Heart left ventricle (tissue), 13 donors: ENCODE data around the gene TGM2.

Experiments used
- POLR2A ChIP-seq, 2 donors: fragments of 450-650 bp; IDR thresholded peaks; one replicate each; pipeline ENCODE4 v1.6.1; 2017; ENCODE audit warnings: antibody characterized with exemption in 2 of 2, mild to moderate bottlenecking in 2 of 2, moderate library complexity in 2 of 2
- TF ChIP-seq, protein P1 (sequence below), 12 donors: fragments of 200-600 bp; sonication (generic) in 4 of 12; IDR thresholded peaks; one replicate each; pipeline versions ENCODE4 v1.5.0 to v1.8.0; 2018 to 2022; ENCODE audit warnings: antibody characterized with exemption in 12 of 12, mild to moderate bottlenecking in 5 of 12
- donor health status: ischemic (EF 13 %, LVEDD 7.1; RV severe dilation, severe dysfunction).
- donor health status: DM: no; HTN: yes; CAD: no.
- donor health status: DM: no; HTN: no; CAD: no.
- donor health status: ischemic (EF 25% LVEDD 6.9; RV normal size, moderate dysfunction).
- donor health status: ischemic (EF 25% LVEDD 5.7; RV mildly dilated, moderate dysfunction).
- donor health status: ischemic (EF 35%, LVEDD 5.7; RV mildly dilated, moderate dysfunction).
- donor health status: nonischemic (EF 11% LVEDD 7.7; RV severe dilation, severe dysfunction).
- donor health status: DM: yes; HTN: yes; CAD: no.
- donor health status: PGD.
- donor health status: ischemic (EF 29% LVEDD 5.4; RV normal size, mild dysfunction).
- donor health status: nonischemic (EF 23%, LVEDD 6.1; RV moderate dilation, normal function).

DNA sequence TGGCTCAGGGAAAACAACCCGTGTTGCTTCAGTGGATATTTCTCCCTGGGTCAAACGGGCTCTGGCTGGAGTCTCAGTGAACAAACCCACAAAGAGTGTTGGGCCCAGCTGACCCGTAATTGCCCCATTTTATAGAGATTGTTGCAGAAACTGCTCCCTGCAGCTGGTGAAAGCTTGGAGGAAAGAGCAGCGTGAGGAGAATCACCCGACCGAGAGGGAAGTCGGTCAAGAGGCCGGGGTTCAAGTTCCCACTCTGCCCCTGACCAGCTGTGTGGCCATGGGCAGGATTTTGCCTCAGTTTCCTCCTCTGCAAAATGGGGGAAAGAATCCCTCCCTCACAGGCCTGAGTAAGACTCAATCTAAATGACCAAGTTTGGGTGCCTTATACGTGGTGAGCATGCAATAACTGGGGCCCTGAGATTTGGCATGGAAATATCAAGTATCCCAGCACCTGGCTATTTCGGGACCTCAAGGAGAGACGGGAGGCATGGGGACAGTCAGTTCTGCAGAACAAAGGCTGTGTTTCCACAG lies 1.7 kb upstream of the TGM2 start:
- no peak for TF ChIP-seq POLR2A (IDR thresholded peaks at IDR 0.05)
- TF ChIP-seq, protein P1, sequence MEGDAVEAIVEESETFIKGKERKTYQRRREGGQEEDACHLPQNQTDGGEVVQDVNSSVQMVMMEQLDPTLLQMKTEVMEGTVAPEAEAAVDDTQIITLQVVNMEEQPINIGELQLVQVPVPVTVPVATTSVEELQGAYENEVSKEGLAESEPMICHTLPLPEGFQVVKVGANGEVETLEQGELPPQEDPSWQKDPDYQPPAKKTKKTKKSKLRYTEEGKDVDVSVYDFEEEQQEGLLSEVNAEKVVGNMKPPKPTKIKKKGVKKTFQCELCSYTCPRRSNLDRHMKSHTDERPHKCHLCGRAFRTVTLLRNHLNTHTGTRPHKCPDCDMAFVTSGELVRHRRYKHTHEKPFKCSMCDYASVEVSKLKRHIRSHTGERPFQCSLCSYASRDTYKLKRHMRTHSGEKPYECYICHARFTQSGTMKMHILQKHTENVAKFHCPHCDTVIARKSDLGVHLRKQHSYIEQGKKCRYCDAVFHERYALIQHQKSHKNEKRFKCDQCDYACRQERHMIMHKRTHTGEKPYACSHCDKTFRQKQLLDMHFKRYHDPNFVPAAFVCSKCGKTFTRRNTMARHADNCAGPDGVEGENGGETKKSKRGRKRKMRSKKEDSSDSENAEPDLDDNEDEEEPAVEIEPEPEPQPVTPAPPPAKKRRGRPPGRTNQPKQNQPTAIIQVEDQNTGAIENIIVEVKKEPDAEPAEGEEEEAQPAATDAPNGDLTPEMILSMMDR (IDR thresholded peaks at IDR 0.05), result no peak
